Neural cell (in vitro differentiated cells): ENCODE results near the gene NDFIP2. TPM values are rescaled to one million over a fixed set of nuclear protein-coding genes. Genes with fewer than 3 reads are reported as not detected.

Experiments used
- H2AFZ ChIP-seq: fragments of 200-600, 300-800 bp; sonication (generic), shearing (Covaris generic); 2 replicates; pipeline ENCODE4 v1.6.0; 2014; ENCODE audit warnings: low read depth, mild to moderate bottlenecking, antibody characterized with exemption, low read length, moderate library complexity
- H3F3A ChIP-seq: fragments of 200-600 bp; shearing (Covaris generic); 2 replicates; pipeline ENCODE4 v1.6.1; 2016; ENCODE audit warnings: mild to moderate bottlenecking, moderate library complexity, mixed read lengths, antibody characterized with exemption, low read length; ENCODE audit not compliant: insufficient read depth, poor library complexity, severe bottlenecking
- H3K27ac ChIP-seq: fragments of 200-600, 300-800 bp; sonication (generic), shearing (Covaris generic); 2 replicates; pipeline ENCODE4 v1.5.1; 2014; ENCODE audit warnings: mild to moderate bottlenecking, low read length, moderate library complexity
- H3K27me3 ChIP-seq: fragments of 300-800, 200-600 bp; sonication (generic), shearing (Covaris generic); 2 replicates; pipeline ENCODE4 v1.6.0; 2014; ENCODE audit warnings: mild to moderate bottlenecking, low read depth, low read length, moderate library complexity; ENCODE audit not compliant: insufficient read depth
- H3K36me3 ChIP-seq: fragments of 300-800, 200-600 bp; sonication (generic), shearing (Covaris generic); 2 replicates; pipeline ENCODE4 v1.5.1; 2014; ENCODE audit warnings: mild to moderate bottlenecking, antibody characterized with exemption, low read length, moderate library complexity; ENCODE audit not compliant: insufficient read depth
- H3K4me2 ChIP-seq: fragments of 300-800, 200-600 bp; sonication (generic), shearing (Covaris generic); 2 replicates; pipeline ENCODE4 v1.6.0; 2014; ENCODE audit warnings: mild to moderate bottlenecking, low read length
- H3K4me3 ChIP-seq: fragments of 300-800, 200-600 bp; sonication (generic), shearing (Covaris generic); 2 replicates; pipeline ENCODE4 v1.5.1; 2014; ENCODE audit warnings: mild to moderate bottlenecking, low read length, moderate library complexity
- H3K79me2 ChIP-seq: fragments of 200-600 bp; shearing (Covaris generic); replicated peaks from 2 replicates; pipeline ENCODE4 v1.6.0; 2014; ENCODE audit warnings: mild to moderate bottlenecking, low read length, moderate library complexity; ENCODE audit not compliant: insufficient read depth
- H3K9ac ChIP-seq: fragments of 300-800, 200-600 bp; sonication (generic), shearing (Covaris generic); 2 replicates; pipeline ENCODE4 v1.6.1; 2016; ENCODE audit warnings: mild to moderate bottlenecking, low read length, mixed read lengths
- H3K9me2 ChIP-seq: fragments of 200-600 bp; shearing (Covaris generic); 2 replicates; pipeline ENCODE4 v1.6.1; 2016; ENCODE audit warnings: mild to moderate bottlenecking, low read length, mixed read lengths; ENCODE audit not compliant: insufficient read depth
- H3K9me3 ChIP-seq: fragments of 200-600, 300-800 bp; sonication (generic), shearing (Covaris generic); 2 replicates; pipeline ENCODE4 v1.6.1; 2016; ENCODE audit warnings: mild to moderate bottlenecking, mixed run types, low read length, moderate library complexity, mixed read lengths
- H4K20me1 ChIP-seq: fragments of 200-600 bp; shearing (Covaris generic); 2 replicates; pipeline ENCODE4 v1.6.1; 2016; ENCODE audit warnings: mild to moderate bottlenecking, mixed run types; ENCODE audit not compliant: insufficient read depth
- CTCF ChIP-seq: fragments of 450-650 bp; IDR thresholded peaks from 2 replicates; pipeline ENCODE4 v1.5.1; 2014; ENCODE audit warnings: antibody characterized with exemption, mild to moderate bottlenecking, moderate library complexity; ENCODE audit not compliant: poor library complexity, severe bottlenecking
- EP300 ChIP-seq: fragments of 450-650 bp; conservative IDR thresholded peaks from 2 replicates; pipeline ENCODE4 v1.6.1; 2014; ENCODE audit warnings: antibody characterized with exemption, mild to moderate bottlenecking, moderate library complexity; ENCODE audit not compliant: poor library complexity, severe bottlenecking
- EZH2 ChIP-seq: fragments of 200-600, 300-800 bp; shearing (Covaris generic), sonication (generic); IDR thresholded peaks from 2 replicates; pipeline ENCODE4 v1.6.1; 2014; ENCODE audit warnings: antibody characterized with exemption, low read length, borderline replicate concordance, mild to moderate bottlenecking; ENCODE audit not compliant: insufficient read depth, poor library complexity, severe bottlenecking
- MXI1 ChIP-seq: fragments of 450-650 bp; conservative IDR thresholded peaks from 2 replicates; pipeline ENCODE4 v1.6.1; 2014; ENCODE audit warnings: antibody characterized with exemption, mild to moderate bottlenecking; ENCODE audit not compliant: poor library complexity, severe bottlenecking
- POLR2AphosphoS5 ChIP-seq: IDR thresholded peaks from 2 replicates; pipeline ENCODE4 v1.6.1; 2012
- RAD21 ChIP-seq: fragments of 450-650 bp; conservative IDR thresholded peaks from 2 replicates; pipeline ENCODE4 v1.6.1; 2014; ENCODE audit warnings: antibody characterized with exemption, mild to moderate bottlenecking, moderate library complexity
- REST ChIP-seq: IDR thresholded peaks from 2 replicates; pipeline ENCODE4 v1.6.1; 2012; ENCODE audit warnings: borderline replicate concordance
- SMC3 ChIP-seq: fragments of 450-650 bp; conservative IDR thresholded peaks from 2 replicates; pipeline ENCODE4 v1.6.1; 2014; ENCODE audit warnings: antibody characterized with exemption, mild to moderate bottlenecking, moderate library complexity; ENCODE audit not compliant: poor library complexity
- TAF1 ChIP-seq: IDR thresholded peaks from 2 replicates; pipeline ENCODE4 v1.6.1; 2012; ENCODE audit warnings: low read depth
- polyA plus RNA-seq: library from polyadenylated mRNA; depleted of rRNA; stranded (reverse); fragments of >200 nt; gene quantifications from 2 replicates; pipeline ENCODE4 v1.2.3, GENCODE V29; 2014

NDFIP2 gene
- polyA plus RNA-seq, 1 donor from 2014 or later = 41.2 TPM

- no peak overlapping the region for H3K27ac ChIP-seq
Measured at GRCh38 chr13:79516595-79516994, 35.6 kb downstream of the NDFIP2 start.

GRCh38 chr13:79519255-79519654, 38.3 kb downstream of the NDFIP2 start:
- Histone ChIP-seq H3F3A (no peaks in the 10 kb centered on the region), H3K4me3 (no peak overlapping the region), H4K20me1 (no peaks in the 10 kb centered on the region), H3K27me3 (no peaks in the 10 kb centered on the region), H3K9ac (no peak overlapping the region), H3K36me3 (no peaks in the 10 kb centered on the region), H3K9me3 (no peaks in the 10 kb centered on the region), H3K79me2 (no peaks in the 10 kb centered on the region), H2AFZ (no peak overlapping the region), H3K9me2 (no peaks in the 10 kb centered on the region), H3K27ac (no peak overlapping the region), H3K4me2 (no peak overlapping the region)
- no peak for TF ChIP-seq POLR2AphosphoS5
- no peak for TF ChIP-seq MXI1
- no peak for TF ChIP-seq RAD21
- no peak for TF ChIP-seq EZH2
- TF ChIP-seq SMC3 = no peak
- no peak for TF ChIP-seq CTCF
- no peak for TF ChIP-seq TAF1

More at GRCh38 chr13:79516595-79516994, 35.6 kb downstream of the NDFIP2 start:
- Histone ChIP-seq H3K27me3 (no peaks in the 10 kb centered on the region), H2AFZ (no peak overlapping the region), H3K9me2 (no peaks in the 10 kb centered on the region), H3F3A (no peaks in the 10 kb centered on the region), H3K79me2 (no peaks in the 10 kb centered on the region), H3K9me3 (no peaks in the 10 kb centered on the region), H4K20me1 (no peaks in the 10 kb centered on the region), H3K36me3 (no peaks in the 10 kb centered on the region), H3K9ac (no peak overlapping the region), H3K4me3 (no peak overlapping the region), H3K4me2 (no peak overlapping the region)
- TF ChIP-seq EP300 (no peak), EZH2 (no peak), SMC3 (no peak), POLR2AphosphoS5 (no peak), MXI1 (no peak), RAD21 (no peak), TAF1 (no peak), CTCF (no peak), REST (no peak)
